IPS DF 6.9 (cell line): ENCODE results near the gene NCKAP5.
A peak's percentile ranks its signal among the peaks of the same experiment; 100 is the strongest.

Experiments used
- DNase-seq: peaks from one replicate; pipeline ENCODE4 v3.0.0-alpha.2; 2013; ENCODE audit warnings: low read depth, low spot score
- H3K27ac ChIP-seq: one replicate; pipeline ENCODE4 v1.5.1; 2013; ENCODE audit warnings: low read length, control low read depth
- H3K27me3 ChIP-seq: 2 replicates; pipeline ENCODE4 v1.6.1; 2013; ENCODE audit warnings: mild to moderate bottlenecking, low read length; ENCODE audit not compliant: control insufficient read depth, insufficient read depth
- H3K36me3 ChIP-seq: 2 replicates; pipeline ENCODE4 v1.6.1; 2013; ENCODE audit warnings: low read length; ENCODE audit not compliant: control insufficient read depth, insufficient read depth
- H3K4me1 ChIP-seq: 2 replicates; pipeline ENCODE4 v1.6.1; 2013; ENCODE audit warnings: low read length; ENCODE audit not compliant: control insufficient read depth, insufficient read depth
- H3K4me3 ChIP-seq: 2 replicates; pipeline ENCODE4 v1.5.1; 2013; ENCODE audit warnings: mild to moderate bottlenecking, low read length
- H3K9me3 ChIP-seq: 2 replicates; pipeline ENCODE4 v1.6.1; 2013; ENCODE audit warnings: low read length, inconsistent platforms; ENCODE audit not compliant: control insufficient read depth, insufficient read depth
- WGBS: extraction: QIAGEN DNeasy Blood & Tissue Kit; methylation state at CpG from one replicate; pipeline ENCODE4 v1.1.7; 2013; ENCODE audit warnings: mixed read lengths, missing lambda C conversion rate; ENCODE audit not compliant: insufficient read length, insufficient coverage; 5-methylcytosine and 5-hydroxymethylcytosine counted together

NCKAP5 gene

DNA sequence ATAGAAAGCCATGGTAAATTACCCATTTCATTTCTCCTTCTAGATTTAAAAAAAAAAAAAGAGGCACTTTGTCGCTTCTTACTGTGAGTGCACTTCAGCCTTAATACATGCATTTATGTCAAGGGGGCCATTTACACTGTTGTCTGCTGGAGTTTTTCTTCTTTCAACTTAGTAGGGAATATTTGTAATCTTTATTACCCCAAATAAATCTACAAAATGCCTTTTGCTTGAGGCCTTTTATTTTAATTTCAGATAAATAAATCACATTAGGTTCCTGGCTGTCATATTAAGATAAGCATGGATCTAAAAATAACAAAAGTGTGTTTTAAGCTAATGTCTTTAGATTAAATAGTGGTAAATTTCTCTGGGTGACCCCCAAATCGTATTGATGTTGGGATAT is 276.0 kb downstream of the NCKAP5 start:
- no CpG with 5 or more reads among the region's 2 CpGs for WGBS

DNA sequence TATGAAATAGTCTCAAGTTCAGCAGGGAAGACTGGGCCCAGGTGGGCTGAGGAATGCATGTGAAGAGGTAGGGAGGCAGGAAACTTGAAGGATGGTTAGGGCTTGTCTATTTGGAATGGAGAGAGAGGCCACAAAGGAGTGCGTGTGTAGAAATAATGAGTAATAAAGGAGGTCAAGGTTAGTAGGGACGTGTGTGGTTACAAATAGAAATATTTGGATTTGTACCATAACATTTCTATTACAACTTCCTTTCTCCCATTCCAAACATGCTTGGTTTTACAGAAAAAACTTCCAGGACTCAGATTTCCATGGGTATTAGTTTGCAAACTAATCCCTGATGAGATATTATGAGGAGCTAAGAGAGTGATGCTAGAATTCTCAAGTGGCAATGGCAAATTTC is 280.6 kb downstream of the NCKAP5 start:
- 100% methylated on average over 1 of the region's 2 CpGs for WGBS

More for the DNA sequence above, 276.0 kb downstream of the NCKAP5 start:
- no peak for DNase-seq
- H3K36me3 ChIP-seq = no peaks in the 10 kb centered on the region
- no peaks in the 10 kb centered on the region for H3K4me1 ChIP-seq
- no peaks in the 10 kb centered on the region for H3K27me3 ChIP-seq
- H3K4me3 ChIP-seq = no peak overlapping the region
- no peaks in the 10 kb centered on the region for H3K9me3 ChIP-seq
- no peak overlapping the region for H3K27ac ChIP-seq

DNA sequence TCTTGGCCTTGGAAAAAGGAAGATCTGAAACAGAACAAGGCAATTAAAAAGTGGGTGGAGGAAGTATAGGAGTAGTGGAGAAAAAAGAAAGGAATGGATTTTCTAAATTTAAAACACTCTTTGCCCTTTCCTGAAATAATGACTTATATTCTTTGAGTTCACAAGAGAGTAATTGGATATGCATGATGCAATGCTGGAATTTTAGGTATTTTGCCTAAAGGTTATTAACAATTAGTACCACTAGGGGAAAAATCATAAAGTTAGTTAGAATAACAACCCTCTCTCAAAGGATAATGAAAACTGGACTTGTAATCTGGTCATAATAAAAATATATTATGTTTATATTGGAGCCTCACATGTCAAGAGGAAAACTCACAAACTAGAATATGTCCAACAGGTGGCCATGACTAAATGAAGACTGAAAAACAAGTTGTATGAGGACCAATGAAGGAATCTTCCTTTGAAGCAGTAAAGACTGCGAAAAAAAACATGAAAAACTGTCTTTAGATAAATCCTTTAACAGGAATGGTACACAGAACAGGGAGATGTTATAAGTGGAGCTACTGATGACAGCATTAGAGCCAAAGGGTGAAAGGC is 281.8 kb downstream of the NCKAP5 start:
- H3K27ac ChIP-seq = no peak overlapping the region
- H3K36me3 ChIP-seq = no peaks in the 10 kb centered on the region
- WGBS = no CpG with 5 or more reads among the region's 1 CpG
- no peaks in the 10 kb centered on the region for H3K9me3 ChIP-seq
- no peaks in the 10 kb centered on the region for H3K27me3 ChIP-seq
- H3K4me1 ChIP-seq = no peaks in the 10 kb centered on the region
- DNase-seq = no peak
- no peak overlapping the region for H3K4me3 ChIP-seq

More for the DNA sequence above, 280.6 kb downstream of the NCKAP5 start:
- H3K36me3 ChIP-seq = no peaks in the 10 kb centered on the region
- DNase-seq = no peak
- H3K4me1 ChIP-seq = no peaks in the 10 kb centered on the region
- H3K4me3 ChIP-seq = no peak overlapping the region
- no peaks in the 10 kb centered on the region for H3K27me3 ChIP-seq
- no peak overlapping the region for H3K27ac ChIP-seq
- no peaks in the 10 kb centered on the region for H3K9me3 ChIP-seq

DNA sequence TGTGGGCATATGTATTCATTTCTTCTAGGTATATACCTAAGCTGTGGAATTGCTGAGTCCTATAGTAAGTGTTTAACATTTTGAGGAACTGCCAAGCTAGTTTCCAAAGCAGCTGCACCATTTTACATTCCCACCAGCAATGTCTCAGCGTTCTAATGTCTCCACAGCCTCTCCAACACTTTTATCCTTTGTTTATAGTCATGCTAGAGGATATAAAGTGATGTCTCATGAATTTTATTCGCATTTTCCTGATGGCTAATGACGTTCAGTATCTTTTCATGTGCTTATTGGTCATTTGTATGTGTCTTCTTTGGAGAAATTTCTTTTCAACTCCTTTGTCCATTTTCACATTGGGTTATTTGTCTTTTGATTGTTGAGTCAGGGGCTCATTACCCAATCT is 295.2 kb downstream of the NCKAP5 start:
- no peaks in the 10 kb centered on the region for H3K27me3 ChIP-seq
- no peak for DNase-seq
- no CpG with 5 or more reads among the region's 3 CpGs for WGBS
- H3K4me1 ChIP-seq = no peaks in the 10 kb centered on the region
- no peaks in the 10 kb centered on the region for H3K36me3 ChIP-seq
- no peak overlapping the region for H3K4me3 ChIP-seq
- H3K9me3 ChIP-seq = no peaks in the 10 kb centered on the region
- no peak overlapping the region for H3K27ac ChIP-seq

DNA sequence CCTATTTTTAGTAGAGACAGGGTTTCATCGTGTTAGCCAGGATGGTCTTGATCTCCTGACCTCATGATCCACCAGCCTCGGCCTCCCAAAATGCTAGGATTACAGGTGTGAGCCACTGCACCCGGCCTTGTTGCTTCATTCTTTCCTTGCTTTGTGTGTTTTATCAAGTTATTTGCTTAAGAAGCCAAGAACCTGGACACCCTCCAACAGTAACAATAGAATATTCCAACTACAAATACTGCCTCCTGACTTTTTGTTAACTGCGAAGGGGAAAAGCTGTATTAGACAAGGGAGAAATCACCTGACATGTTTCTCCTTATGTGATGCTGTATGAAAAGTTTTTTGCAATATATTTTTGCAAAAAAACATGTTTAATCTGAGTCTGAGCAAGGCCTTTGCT is 297.2 kb downstream of the NCKAP5 start:
- DNase-seq = no peak
- H3K4me1 ChIP-seq = no peaks in the 10 kb centered on the region
- no peaks in the 10 kb centered on the region for H3K36me3 ChIP-seq
- H3K4me3 ChIP-seq = no peak overlapping the region
- H3K27me3 ChIP-seq = no peaks in the 10 kb centered on the region
- H3K9me3 ChIP-seq = no peaks in the 10 kb centered on the region
- no CpG with 5 or more reads among the region's 4 CpGs for WGBS
- no peak overlapping the region for H3K27ac ChIP-seq

DNA sequence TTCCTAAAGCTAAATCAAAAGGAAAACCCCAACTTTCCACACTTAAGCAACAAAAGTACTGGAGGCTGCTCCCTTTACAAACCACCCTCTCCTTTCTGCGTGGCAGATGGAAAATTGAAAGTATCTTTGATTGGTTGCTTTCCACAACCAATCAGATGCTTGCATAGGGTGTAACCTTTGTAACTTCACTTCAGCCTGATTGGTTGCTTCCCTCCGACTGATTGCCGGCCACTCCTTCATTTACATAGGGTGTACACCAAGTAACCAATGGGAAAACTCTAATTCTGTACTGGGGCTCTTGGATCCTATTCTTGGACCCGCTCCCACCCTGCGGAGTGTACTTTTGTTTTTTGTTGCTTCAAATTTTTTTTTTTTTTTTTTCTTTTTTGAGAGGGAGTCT is 297.7 kb downstream of the NCKAP5 start:
- H3K36me3 ChIP-seq = no peaks in the 10 kb centered on the region
- DNase-seq = no peak
- no peaks in the 10 kb centered on the region for H3K27me3 ChIP-seq
- H3K27ac ChIP-seq = no peak overlapping the region
- H3K9me3 ChIP-seq = no peaks in the 10 kb centered on the region
- H3K4me1 ChIP-seq = no peaks in the 10 kb centered on the region
- H3K4me3 ChIP-seq = no peak overlapping the region
- no CpG with 5 or more reads among the region's 5 CpGs for WGBS

DNA sequence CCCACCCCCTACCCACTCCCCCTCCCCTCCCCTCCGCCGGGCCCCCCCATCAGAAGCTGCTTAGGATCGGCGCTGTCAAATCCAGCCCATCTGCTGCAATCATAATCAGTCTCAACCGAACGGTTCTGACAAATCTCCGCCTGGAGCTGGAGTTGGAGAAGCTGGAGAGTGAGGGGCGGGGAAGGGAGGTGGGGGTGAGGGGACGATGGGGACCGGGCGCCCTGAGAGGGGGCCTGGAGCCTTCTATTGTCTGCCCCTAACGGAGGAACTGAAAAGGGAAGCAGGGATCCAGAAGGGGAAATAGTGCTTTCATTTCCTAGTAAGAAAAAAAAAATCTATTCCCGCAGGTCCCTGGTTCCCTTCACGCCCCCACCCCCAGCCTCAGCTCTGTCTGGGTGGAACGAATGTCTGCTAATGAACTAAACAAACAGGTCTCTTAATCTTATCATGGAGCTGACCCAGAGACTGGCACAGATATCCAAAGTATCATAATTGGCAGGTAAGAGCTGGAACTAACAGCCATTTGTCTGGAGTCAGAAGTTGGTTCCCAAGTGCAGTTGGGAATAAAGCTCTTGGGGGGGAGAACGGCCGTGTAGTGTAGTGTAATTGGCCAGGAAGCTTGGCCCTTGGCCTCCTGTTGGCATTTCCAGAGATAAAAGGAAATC is 301.2 kb downstream of the NCKAP5 start:
- Histone ChIP-seq H3K36me3 (no peaks in the 10 kb centered on the region), H3K4me3 (peak overlapping the region; percentile 58; the same call in 1 of the 2 replicates), H3K9me3 (no peaks in the 10 kb centered on the region), H3K27ac (no peak overlapping the region), H3K27me3 (no peaks in the 10 kb centered on the region), H3K4me1 (no peaks in the 10 kb centered on the region)
- no peak for DNase-seq
- no CpG with 5 or more reads among the region's 17 CpGs for WGBS

DNA sequence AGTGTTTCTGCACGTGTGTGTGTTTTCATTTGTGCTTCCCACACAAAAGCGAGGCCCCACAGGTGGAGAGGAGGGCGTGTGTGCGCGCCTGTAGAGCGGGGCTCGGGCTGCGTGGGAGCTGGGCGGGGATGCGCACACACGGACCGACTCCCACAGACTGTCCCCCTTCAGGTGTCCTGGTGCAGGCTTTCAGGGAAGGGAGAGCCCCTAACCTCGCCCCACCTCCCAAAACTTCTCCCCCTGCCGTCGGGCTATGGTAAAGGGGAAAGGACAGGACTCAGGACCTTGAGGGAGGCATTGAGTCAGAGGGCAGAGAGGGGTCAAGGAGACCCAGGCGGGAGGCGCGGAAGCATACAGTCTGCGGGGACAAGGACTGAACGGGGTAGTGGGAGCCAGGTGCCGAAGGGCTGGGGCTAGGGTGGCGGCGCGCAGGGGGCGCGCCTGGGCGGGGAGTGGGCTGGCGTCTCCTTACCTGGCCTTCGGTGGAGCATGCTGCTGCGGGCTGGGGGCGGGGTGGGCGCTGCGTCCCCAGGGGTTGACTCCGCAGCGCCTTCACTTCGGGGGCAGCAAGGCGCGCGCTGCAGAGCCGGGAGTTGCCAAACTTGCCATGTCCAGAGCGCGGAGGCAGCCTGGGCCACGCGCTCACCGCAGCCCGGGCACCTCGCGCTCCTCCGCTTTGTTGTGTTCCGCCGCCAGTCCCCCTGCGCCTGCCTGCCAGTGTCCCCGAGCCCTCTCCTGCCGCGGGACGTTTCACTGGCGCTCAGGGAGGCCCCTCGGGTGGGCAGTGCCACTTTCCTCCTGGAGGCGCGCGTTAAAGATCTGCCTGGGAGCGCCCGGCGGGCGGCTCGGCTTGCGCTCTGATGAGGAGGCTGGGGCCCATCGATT is 302.0 kb downstream of the NCKAP5 start:
- H3K9me3 ChIP-seq = no peaks in the 10 kb centered on the region
- no CpG with 5 or more reads among the region's 68 CpGs for WGBS
- H3K27me3 ChIP-seq = no peaks in the 10 kb centered on the region
- H3K4me1 ChIP-seq = no peaks in the 10 kb centered on the region
- no peak overlapping the region for H3K27ac ChIP-seq
- H3K36me3 ChIP-seq = no peaks in the 10 kb centered on the region
- peak overlapping the region; percentile 58 for H3K4me3 ChIP-seq
- DNase-seq = peak; percentile 47

DNA sequence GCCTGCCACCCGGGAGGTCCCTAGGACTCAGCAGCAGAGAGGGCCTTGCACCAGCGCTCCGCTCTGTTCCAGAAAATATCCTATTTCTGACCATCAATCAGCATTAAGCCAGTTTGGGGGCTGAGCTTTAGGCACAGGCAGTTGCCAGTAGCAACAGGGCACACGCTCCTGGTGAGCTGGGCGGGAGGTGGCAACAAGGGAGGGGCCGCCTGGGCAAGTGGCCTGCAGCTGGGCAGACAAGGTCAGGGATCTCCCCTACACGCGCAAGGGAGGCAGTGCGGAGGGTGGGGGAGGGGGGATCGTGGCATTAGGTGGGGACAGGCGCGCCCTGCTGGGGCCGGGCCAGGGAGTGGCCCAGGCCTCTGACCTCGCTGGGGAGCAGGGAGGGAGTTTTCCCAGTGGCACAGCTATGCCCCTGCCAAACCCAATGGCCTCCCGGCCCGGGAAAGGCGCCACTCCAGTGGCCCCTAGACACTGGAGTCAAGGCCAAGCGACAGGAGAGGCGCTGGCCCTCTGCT is 302.8 kb downstream of the NCKAP5 start:
- no CpG with 5 or more reads among the region's 19 CpGs for WGBS

DNA sequence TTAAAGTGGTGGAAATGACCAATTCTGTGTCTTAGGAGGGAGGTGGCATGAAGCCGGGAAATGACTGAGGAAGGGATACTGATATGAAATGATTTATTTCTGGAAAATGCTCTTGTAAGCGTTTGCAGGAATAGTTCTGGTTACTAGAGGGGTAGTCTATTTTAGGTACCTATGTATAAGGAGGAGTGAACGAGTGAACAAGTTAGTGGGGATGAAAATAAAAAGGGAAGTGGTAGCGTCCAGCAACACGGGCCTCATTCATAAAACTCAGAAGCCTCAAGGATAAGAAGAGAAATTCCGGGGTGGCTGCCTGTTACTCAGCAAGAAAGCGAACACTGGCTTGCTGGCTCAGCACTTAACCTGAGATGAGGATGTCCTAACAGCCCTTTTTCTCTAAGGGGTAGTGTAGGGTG is 303.3 kb downstream of the NCKAP5 start:
- WGBS = no CpG with 5 or more reads among the region's 7 CpGs
- Histone ChIP-seq H3K4me3 (no peak overlapping the region; the same call in 1 of the 2 replicates), H3K27me3 (no peaks in the 10 kb centered on the region), H3K9me3 (no peaks in the 10 kb centered on the region), H3K4me1 (no peaks in the 10 kb centered on the region), H3K27ac (no peak overlapping the region), H3K36me3 (no peaks in the 10 kb centered on the region)
- no peak for DNase-seq

More for the DNA sequence above, 302.8 kb downstream of the NCKAP5 start:
- Histone ChIP-seq H3K9me3 (no peaks in the 10 kb centered on the region), H3K36me3 (no peaks in the 10 kb centered on the region), H3K27me3 (no peaks in the 10 kb centered on the region), H3K27ac (no peak overlapping the region), H3K4me1 (no peaks in the 10 kb centered on the region), H3K4me3 (peak overlapping the region; percentile 58; the same call in 1 of the 2 replicates)
- DNase-seq = no peak
